DMS114 treated with DMSO at 0.1 percent for 48 hours (cell line): ENCODE data around the gene STX1A.
A peak's percentile ranks its signal among the peaks of the same experiment; 100 is the strongest.
"Not testable (repeated sequence)": the region's sequence is repeated elsewhere in the genome, so short reads cannot be mapped to it uniquely, and the experiment has no call there.

ENCODE experiments used
- DNase-seq: peaks from one replicate; lab custom pipeline; 2025; ENCODE audit not compliant: unreplicated experiment; lab: John Stamatoyannopoulos, UW

STX1A gene

GRCh38 chr7:73736885-73737284 is 17.4 kb upstream of the STX1A start:
- no peak for DNase-seq

GRCh38 chr7:73735528-73735905 is 16.0 kb upstream of the STX1A start:
- no peak for DNase-seq

GRCh38 chr7:73734619-73735527 is 15.4 kb upstream of the STX1A start:
- DNase-seq, result peak; percentile 53

GRCh38 chr7:73732397-73732796 is 12.9 kb upstream of the STX1A start:
- DNase-seq, result no peak

GRCh38 chr7:73730485-73730884 is 11.0 kb upstream of the STX1A start:
- DNase-seq, result no peak

DNA sequence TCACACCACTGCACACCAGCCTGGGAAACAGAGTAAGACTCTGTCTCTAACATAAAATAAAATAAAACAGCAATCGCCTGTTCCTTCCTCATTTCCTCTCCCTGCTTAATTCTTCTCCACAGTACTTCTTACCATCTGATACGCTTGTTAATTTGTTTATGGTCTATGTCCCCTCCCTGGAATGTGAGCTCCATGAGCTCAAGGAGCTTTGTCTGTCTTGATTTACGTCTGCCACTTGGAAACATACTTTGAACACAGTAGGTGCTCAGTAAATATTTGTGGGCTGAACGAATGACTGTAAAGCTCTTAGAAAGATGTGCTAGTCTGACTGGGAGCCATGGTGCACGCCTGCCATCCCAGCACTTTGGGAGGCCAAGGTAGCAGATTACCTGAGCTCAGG is 9.1 kb upstream of the STX1A start:
- no peak for DNase-seq

DNA sequence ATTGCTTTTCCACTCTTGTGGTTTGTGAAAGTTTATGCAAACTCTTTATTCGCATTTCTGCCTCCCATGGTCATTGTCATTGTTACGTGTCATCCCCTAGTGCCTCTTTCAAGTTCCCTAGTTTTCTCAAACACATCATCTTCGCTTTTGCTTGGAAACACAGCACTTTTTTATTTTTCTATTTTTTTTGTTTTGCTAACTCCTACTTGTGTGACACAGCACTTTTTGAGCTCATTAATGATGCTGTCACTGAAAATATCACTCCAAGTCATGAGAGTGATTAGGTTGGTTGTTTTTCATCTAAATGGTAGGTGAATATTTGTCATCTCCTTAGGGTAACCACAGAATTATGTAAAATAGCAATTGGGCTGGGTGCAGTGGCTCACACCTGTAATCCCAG is 8.5 kb upstream of the STX1A start:
- no peak for DNase-seq

- no peak for DNase-seq
Measured at GRCh38 chr7:73726083-73726466, 6.6 kb upstream of the STX1A start.

GRCh38 chr7:73723813-73724212 is 4.3 kb upstream of the STX1A start:
- DNase-seq, result no peak

DNA sequence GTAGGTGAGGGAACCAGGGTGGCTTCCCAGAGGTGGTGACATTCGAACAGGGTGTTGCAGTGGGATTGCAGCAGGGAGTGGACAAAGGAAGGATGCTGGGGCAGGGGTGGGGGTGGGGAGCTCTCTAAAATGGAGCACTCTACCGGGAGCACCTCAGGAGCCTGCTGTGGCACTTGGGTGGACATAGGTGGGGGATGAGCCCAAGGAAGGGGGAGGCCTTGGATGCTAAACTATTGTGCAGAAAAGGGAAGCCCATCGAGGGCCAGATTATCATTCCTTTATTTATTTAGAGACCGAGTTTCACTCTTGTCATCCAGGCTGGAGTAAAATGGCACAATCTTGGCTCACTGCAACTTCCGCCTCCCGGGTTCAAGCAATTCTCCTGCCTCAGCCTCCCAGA is 3.3 kb upstream of the STX1A start:
- no peak for DNase-seq

DNA sequence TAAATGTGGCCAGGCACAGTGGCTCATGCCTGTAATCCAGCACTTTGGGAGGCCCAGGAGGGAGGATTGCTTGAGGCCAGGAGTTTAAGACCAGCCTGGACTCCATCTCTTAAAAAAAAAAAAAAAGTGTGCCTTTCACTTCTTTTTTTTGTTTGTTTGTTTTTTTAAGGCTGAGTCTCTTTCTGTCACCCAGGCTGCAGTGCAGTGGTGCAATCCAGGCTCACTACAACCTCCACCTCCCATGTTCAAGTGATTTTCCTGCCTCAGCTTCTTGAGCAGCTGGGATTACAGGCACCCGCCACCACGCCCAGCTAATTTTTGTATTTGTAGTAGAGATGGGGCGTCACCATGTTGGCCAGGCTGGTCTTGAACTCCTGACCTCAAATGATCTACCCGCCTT is 2.7 kb upstream of the STX1A start:
- not testable (repeated sequence) for DNase-seq

DNA sequence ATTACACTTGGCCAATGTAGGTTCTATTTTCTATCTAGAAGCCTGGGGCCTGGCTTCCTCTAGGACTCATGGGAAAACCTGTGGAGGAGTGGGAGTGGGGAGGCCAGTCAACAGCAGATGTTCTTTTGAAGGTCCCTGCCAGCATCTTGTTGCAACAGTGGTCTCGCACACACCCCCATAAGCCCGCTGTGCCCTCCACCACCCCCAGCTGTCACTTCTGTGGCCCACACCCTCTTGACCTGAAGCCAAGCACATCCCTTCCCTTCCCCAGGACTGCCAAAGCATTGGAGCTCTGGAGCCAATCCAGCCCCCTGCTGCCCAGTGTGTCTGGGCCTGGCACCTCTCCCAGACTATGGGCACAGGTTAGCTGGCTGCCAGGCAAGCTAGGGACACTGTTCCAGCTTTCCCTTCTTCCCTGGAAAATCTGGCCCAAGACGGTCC is 1.9 kb upstream of the STX1A start:
- DNase-seq, result no peak

DNA sequence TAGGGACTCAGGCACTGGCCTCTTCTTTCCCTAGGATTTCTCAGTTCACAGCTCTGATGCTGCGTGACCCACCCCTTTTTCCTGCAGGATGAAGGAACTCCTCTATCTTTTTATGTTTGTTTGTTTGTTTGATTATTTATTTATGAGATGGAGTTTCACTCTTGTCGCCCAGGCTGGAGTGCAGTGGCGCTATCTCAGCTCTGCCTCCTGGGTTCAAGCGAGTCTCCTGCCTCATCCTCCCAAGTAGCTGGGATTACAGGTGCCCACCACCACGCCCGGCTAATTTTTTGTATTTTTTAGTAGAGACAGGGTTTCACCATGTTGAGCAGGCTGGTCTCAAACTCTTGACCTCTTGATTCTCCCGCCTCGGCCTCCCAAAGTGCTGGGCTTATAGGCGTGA is 974 bp upstream of the STX1A start:
- not testable (repeated sequence) for DNase-seq

DNA sequence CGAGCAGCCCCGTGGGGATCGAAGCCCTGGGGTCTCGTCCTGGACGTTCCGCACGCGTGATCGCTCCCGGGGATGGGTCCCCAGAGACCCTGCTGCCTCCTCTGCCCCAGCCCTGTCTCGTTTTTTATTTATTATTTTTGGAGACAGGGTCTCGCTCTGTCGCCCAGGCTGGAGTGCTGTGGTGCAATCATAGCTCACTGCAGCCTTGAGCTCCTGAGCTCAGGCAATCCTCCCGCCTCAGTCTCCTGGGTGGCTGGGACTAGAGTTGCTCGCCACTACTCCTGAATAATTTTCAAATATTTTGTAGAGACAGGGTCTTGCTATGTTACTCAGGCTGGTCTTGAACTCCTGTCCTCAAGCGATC is 319 bp upstream of the STX1A start:
- DNase-seq, result no peak

DNA sequence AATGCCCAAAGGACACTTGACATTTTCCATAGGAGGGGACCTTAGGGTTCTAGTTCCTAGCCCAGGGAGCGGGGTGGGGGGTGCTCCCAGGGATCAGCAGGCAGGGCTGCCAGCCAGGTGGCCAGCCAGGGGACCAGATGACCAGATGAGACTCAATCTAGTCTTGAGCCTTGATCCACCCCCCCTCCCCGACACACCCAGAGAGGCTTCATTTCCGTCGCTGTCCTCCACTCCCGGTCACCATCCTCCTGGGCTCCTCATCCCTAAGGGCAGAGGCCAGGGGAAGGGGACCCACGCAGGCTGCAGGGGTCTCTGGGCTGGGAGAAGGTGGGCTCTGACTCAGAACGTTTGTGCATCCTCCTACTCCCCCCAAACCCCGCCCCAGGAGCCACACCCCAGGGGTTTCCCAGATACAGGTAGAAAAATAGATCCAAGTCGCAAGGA is 1.0 kb downstream of the STX1A start:
- DNase-seq, result no peak

DNA sequence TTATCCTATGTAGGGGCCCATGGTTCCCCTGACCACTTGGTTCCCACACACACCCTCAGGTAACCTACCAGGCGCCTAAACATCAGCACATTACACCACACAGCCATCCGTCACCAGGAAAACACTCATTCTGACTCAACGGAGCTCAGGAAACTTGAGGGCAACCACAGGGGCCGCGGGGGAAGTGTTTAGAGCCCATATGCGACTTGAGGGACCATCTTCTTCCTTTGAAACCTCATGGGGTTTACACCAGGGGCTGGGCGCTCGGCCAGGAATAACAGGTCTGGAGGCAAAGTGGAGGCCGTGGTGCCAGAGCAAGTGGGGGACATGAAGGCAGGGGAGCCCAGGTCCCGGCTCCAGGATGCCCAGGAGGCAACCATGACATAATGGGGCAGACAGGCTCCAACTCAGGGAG is 1.5 kb downstream of the STX1A start:
- no peak for DNase-seq

DNA sequence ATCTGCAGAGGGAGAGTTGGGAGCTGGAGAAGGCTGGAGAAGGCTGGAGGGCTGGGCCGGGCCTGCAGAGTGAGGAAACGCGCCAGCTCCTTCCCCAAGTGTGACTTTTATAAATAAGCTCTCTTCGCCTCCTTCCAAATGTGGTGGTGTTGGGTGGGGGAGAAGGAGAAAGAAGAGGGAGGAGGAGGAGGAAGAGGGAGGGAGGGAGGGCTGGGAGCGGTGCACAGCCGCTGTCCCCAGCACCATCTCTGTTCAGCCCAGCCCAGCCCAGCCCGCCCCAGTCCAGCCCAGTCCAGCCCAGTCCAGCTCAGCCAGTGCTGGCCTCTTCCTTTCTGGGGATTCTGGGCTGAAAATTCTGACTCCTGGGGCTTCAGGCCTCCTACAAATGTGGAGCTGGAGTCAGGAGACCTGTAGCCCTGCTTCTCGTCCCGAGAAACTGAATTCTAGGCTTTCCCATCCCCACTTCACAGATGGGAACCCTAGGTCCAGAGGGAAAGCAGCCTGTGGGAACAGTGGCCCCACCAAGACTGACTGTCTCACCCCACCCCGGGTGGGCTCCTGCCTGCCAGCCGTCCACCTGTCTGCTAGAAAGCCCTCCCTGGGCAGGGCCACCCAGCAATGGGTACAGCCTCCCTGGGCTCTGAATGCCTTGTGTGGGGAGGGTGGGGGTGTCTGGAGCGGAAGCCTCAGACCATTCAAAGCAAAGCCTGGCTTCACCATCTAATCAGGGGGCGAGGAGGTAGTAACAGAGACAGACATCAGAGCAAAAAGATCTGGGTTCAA is 2.3 kb downstream of the STX1A start:
- no peak for DNase-seq

DNA sequence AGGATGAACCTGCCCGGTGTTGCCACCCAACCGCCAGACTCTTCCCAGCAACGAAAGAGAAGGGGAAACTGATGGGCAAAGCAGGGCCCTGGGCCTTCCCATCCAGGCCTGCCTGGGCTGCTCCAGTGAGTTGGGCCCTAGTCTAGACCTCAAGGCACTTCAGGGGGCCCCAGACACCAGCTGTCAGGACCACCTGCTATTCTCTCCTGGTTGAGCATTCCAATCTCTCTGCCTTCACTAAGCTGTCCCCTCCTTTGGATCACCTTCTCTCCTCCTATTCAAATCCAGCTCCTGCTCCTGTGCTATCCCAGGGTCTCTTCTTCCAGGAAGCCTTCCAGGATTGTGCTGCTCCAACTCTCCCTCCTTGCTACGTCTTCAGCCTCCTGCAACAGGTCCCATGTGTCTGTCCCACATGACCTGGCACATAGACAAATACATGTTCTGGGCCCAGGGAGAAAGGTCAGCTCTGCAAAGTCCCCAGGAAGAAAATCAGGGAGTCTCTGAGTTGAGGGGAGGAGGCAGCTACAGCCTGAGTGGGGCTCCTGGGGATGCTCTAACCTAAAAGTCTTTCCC is 3.1 kb downstream of the STX1A start:
- no peak for DNase-seq

GRCh38 chr7:73715648-73716317 is 3.7 kb downstream of the STX1A start:
- no peak for DNase-seq

GRCh38 chr7:73713319-73713718 is 6.2 kb downstream of the STX1A start:
- not testable (repeated sequence) for DNase-seq

- DNase-seq, result no peak
Measured at GRCh38 chr7:73712773-73713172, 6.7 kb downstream of the STX1A start.
